Measurements from ENCODE around the gene FAHD1. TPM values are rescaled to one million over a fixed set of nuclear protein-coding genes. Genes with fewer than 3 reads are reported as not detected.

The FAHD1 gene
- total RNA-seq, 6 experiments from 2014 or later = 25.5 to 96.5 (median 36.0) TPM

- Histone ChIP-seq H3K27ac (no peak overlapping the region), H3K9me3 (no peaks in the 10 kb centered on the region), H3K27me3 (no peaks in the 10 kb centered on the region), H3K4me1 (peaks cover 0 to 5% (median 0%) of the 10 kb centered on the region in 4 donors), H3K4me3 (no peak overlapping the region), H3K36me3 (peaks cover 0 to 46% (median 27%) of the 10 kb centered on the region in 4 donors)
- no peak for ATAC-seq
- intact Hi-C loops (cut with DNase I) = no loop called here
- TF ChIP-seq, protein P1, sequence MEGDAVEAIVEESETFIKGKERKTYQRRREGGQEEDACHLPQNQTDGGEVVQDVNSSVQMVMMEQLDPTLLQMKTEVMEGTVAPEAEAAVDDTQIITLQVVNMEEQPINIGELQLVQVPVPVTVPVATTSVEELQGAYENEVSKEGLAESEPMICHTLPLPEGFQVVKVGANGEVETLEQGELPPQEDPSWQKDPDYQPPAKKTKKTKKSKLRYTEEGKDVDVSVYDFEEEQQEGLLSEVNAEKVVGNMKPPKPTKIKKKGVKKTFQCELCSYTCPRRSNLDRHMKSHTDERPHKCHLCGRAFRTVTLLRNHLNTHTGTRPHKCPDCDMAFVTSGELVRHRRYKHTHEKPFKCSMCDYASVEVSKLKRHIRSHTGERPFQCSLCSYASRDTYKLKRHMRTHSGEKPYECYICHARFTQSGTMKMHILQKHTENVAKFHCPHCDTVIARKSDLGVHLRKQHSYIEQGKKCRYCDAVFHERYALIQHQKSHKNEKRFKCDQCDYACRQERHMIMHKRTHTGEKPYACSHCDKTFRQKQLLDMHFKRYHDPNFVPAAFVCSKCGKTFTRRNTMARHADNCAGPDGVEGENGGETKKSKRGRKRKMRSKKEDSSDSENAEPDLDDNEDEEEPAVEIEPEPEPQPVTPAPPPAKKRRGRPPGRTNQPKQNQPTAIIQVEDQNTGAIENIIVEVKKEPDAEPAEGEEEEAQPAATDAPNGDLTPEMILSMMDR (IDR thresholded peaks at IDR 0.05) = no peak
- TF ChIP-seq POLR2A (IDR thresholded peaks at IDR 0.05) = no peak
- WGBS (ENCODE audit: insufficient coverage, low coverage, low lambda C conversion rate, missing lambda C conversion rate) = 80% methylated on average over 3 of the region's 16 CpGs
- DNase-seq = no peak
Measured at GRCh38 chr16:1810106-1810505, 16.9 kb upstream of the FAHD1 start.

- H3K27ac ChIP-seq = no peak overlapping the region
- intact Hi-C loops (cut with DNase I) = no loop called here
- DNase-seq (no peak), ATAC-seq (no peak)
- TF ChIP-seq POLR2A (IDR thresholded peaks at IDR 0.05) = no peak
- TF ChIP-seq, protein P1 (IDR thresholded peaks at IDR 0.05) = no peak
- no peak overlapping the region for H3K4me3 ChIP-seq
- WGBS (ENCODE audit: insufficient coverage, low coverage, low lambda C conversion rate, missing lambda C conversion rate) = 93% methylated on average over 8 of the region's 16 CpGs
- H3K36me3 ChIP-seq = peaks cover 0 to 50% (median 29%) of the 10 kb centered on the region in 4 donors
- no peaks in the 10 kb centered on the region for H3K27me3 ChIP-seq
- no peaks in the 10 kb centered on the region for H3K9me3 ChIP-seq
- H3K4me1 ChIP-seq = peaks cover 0 to 5% (median 0%) of the 10 kb centered on the region in 4 donors
Measured at GRCh38 chr16:1810536-1810935, 16.5 kb upstream of the FAHD1 start.

DNA sequence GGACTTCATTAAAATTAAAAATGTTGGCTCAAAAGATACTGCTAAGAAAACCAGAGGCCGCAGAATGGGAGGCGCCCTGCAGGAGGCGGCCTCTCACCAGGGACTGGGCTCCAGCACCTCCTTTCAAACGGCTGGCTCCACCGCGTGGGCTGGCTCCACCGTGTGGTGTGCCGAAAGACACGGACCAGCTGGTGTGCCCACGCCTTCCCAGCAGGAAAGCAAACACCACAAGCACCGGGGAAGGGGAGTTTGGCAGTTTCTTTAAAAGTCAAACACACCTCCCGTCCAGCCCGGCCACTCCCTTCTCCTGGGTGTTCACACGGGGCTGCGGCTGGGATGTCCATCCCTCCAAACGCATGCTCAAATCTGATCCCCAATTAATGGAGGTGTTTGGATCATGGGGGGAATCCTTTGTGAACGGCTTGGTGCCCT, 14.3 kb upstream of the FAHD1 start:
- H3K4me3 ChIP-seq = no peak overlapping the region
- H3K36me3 ChIP-seq = peaks cover 0 to 56% (median 35%) of the 10 kb centered on the region in 4 donors
- DNase-seq (peak; percentile 91 to 92 (median 91)), ATAC-seq (peak; percentile 93 to 97 (median 96))
- no peak overlapping the region for H3K27ac ChIP-seq
- intact Hi-C loops (cut with DNase I) = no loop called here
- no peak for TF ChIP-seq POLR2A (IDR thresholded peaks at IDR 0.05)
- TF ChIP-seq, protein P1 (IDR thresholded peaks at IDR 0.05) = peak; percentile 69 to 90 (median 79)
- 3% methylated on average over 14 of the region's 17 CpGs for WGBS (ENCODE audit: insufficient coverage, low coverage, low lambda C conversion rate, missing lambda C conversion rate)
- no peaks in the 10 kb centered on the region for H3K27me3 ChIP-seq
- no peaks in the 10 kb centered on the region for H3K9me3 ChIP-seq
- peaks cover 0 to 13% (median 5%) of the 10 kb centered on the region in 4 donors for H3K4me1 ChIP-seq

GRCh38 chr16:1815461-1815860, 11.5 kb upstream of the FAHD1 start:
- intact Hi-C loops (cut with DNase I) = no loop called here
- ATAC-seq (no peak), DNase-seq (peak in 1 of 3 donors; percentile 3)
- 74% methylated on average over 5 of the region's 11 CpGs for WGBS (ENCODE audit: insufficient coverage, low coverage, low lambda C conversion rate, missing lambda C conversion rate)
- Histone ChIP-seq H3K27ac (no peak overlapping the region), H3K36me3 (peaks cover 0 to 48% (median 26%) of the 10 kb centered on the region in 4 donors), H3K27me3 (no peaks in the 10 kb centered on the region), H3K4me3 (no peak overlapping the region), H3K9me3 (no peaks in the 10 kb centered on the region), H3K4me1 (peaks cover 0 to 22% (median 5%) of the 10 kb centered on the region in 4 donors)
- TF ChIP-seq POLR2A (IDR thresholded peaks at IDR 0.05) = no peak
- TF ChIP-seq, protein P1 (IDR thresholded peaks at IDR 0.05) = no peak
